A549 treated with Hydrocortisone at 1 μM for 4 hours (cell line): ENCODE data around the gene PTGES3L. TPM values are rescaled to one million over a fixed set of nuclear protein-coding genes. Genes with fewer than 3 reads are reported as not detected.

ENCODE experiments used
- total RNA-seq: library from RNA; stranded (reverse); fragments of 200-300 nt; extraction: Qiagen RNA extraction; gene quantifications from 5 replicates; pipeline ENCODE4 v1.2.3, GENCODE V29; 2022

The PTGES3L gene
- total RNA-seq: 0.95 to 1.4 TPM (median 1.1 TPM) in 5 replicates

DNA sequence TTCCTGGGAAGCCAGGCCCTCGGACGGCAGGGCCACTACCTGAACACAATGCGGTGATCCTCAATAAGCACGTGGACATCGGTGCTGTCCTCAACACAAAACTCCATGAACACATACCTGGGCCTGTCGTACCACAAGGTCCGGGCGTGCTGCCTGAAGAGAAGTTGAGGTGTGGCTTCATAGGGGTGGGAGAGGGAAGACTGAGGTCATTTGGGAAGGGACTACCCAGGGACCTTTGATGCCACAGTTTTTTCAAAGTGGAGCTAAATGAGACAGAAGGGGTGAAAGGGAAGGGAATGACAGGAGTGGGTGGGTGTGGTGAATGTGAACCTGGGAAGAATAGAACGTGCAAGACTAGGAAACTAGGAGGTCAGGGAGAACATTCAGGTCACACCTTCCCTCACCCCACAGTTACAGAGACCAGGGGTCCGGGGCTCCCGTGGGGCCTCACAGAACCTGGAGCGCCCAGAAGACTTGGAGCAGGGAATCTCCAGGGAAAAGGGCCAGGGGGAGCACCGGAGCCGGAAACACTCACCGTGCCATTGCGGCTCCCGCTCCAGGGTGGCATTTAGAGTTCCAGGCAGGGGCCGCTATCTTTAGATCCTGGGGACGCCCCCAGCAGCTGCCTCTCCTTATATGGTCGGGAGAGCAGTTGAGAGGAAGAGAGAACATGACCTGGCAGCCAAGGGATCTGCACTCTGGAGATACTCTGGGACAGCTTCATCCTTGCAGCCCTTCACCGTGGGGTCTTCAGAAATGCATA lies at the start of gene PTGES3L:
PTGES3L (minus strand) TSS at position 570 of the 763 bp plus-strand sequence; CDS start at position 543, 27 bp downstream.

DNA sequence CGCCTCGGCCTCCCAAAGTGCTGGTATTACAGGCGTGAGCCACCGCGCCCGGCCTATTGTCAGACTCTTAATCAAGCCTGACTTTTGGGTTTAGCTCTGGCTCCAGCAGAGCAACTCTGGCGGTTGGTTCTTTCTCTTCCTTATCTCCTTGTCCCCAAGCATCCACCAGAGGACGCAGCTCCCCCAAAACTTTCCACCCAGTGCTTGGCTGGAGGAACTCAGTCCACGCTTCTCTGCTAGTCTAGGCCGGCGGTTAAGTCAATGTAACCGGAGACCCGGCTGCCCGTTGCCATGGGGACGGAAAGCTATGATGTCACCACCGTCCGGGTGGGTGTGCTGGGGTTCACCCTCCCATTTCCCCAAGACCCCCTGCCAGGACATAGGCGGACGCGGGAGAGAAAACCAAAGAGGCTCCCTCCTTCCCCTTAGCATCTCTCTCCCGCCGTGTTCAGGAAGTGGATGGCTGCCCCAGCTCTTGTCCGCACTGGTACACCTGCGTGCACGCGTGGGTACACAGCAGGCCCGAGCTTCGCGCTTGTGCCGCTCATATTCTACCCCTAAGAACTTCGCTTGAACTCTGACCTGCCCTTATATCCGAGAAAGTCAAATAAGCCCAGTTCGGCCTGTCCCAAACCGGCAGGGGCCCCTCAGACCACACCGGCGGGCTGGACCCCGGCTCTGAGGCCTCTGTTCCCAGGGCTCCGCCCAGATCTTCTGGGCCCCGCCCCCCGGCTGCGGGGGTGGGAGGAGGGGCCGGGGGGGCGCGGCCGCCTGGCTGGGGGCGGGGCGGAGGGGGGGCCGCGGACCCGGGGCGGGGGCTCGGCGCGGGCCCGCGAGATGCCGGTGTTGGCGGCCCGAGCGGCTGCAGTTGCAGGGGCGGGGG lies 44.8 kb upstream of the PTGES3L start, which contains the start of gene RND2:
RND2 (plus strand) TSS at position 825 of the 883 bp plus-strand sequence. CDS start 117 bp downstream, outside the sequence.

DNA sequence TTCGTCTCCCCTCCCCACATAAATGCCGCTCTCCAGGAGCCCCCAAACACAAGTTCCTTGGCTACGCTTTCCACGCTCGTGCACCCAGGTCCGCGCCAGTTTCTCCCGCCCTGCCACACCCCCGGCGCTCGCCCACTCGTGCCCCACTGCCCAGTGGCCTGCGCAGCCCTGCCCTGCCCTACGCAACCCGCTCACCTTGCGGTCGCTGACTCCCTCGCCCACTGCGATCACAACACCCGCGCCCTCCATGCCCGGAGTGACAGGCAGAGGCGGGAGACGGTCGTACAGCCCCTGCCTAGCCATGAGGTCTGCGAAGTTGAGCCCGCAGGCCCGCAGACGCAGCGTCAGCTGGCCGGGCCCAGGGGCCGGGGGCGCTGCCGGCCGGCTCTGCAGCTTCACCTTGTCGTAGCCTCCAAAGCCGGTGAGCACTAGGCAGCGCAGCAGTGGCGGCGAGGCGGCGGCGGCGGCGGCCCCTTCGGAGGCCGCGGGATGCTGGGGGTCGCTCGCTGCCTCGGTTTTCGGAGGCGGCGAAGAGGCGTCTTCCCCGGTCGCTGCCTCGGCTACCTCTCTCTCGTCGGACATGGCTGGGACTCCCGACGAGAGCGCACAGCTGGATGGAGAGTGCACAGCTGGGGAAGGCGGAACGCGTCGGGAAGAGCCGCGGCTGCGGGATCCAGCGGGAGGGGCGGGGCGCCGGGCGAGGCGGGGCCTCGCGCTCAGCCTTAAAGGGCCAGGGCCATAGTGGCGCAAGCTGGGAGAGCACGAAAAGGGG lies 42.0 kb upstream of the PTGES3L start, which contains the start of gene VAT1:
VAT1 (minus strand) TSS at position 645 of the 772 bp plus-strand sequence; CDS start at position 582, 63 bp downstream.

DNA sequence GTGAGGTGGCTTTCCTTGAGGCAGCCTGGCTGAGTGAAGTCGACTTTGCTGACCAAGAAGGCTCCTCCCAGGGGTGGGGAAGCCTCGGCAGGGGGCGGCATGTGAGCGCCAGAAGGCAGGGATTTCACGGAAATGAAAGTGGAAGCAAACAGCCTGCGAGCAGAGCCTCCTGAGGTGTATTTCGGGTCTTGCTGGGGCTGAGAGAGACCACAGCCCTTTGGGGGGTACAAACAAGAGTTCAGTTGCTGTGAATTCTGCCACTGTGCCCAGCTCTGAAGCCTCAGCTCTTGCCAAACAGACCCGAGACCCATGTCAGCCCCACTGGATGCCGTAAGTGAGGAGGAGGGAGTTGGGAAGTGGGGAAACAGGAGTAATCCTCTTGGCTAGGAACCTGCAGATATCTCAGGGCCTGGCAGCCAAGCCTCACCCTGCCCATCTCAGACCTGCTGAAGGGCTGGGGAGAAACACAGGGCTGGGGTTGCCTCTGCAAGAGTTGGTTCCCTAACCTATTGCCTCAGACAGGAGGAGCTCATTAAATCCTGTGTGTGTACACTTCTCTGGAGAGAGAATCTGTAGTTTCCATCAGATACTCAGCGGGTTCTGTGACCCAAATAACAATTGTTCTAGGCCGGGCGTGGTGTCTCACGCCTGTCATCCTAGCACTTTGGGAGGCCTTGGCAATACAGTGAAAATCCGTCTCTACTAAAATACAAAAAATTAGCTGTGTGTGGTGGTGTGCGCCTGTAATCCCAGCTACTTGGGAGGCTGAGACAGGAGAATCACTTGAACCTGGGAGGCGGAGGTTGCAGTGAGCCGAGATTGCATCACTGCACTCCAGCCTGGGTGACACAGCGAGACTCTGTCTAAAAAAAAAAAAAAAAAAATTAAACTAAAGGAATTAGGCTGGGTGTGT lies 27.0 kb upstream of the PTGES3L start, which contains the start of gene IFI35:
IFI35 (plus strand) TSS at position 146 of the 913 bp plus-strand sequence; CDS start at position 310, 164 bp downstream.

DNA sequence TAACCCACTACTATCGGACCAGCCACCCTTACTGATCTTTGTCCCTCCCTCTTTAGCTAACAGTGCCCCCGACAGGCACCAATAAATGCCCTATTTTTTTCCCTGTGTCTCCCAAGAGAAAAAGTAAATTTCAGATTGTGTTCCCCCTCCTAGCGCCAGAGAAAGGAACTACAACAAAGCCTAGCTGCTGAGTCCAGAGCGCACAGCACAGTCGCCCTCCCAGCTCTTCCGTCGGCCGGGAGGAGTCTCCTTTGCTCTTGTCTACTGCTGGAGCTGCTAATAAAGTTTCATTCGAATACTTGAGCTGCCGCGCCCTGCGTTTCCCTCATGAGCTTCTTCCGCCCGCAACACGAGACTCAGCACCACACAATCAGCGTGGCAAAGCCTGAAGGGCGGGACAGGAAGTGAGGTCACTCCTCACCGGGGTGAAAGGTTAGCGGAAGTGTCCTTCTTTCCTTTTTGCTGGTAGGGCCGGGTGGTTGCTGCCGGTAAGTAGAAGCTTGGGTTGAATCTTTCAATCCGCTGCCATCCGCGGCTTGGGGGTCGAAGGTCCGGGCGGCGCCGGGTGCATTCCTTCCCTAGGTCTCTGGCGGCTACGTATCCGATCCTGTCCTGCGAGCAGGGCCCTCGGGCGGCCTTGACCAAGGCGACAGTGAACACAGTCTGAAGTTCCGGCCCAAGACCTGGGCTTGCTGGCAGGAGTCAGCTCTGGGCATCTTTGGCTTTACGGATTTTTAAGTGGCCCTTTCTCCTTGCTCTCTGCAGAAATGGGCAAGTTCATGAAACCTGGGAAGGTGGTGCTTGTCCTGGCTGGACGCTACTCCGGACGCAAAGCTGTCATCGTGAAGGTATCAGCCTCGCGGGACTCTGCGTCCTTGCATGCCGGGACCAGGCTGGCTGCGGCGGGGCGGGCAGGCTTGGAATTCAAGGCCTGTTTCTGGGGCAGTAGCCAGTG lies 18.4 kb upstream of the PTGES3L start, which contains the start of gene RPL27:
RPL27 (plus strand) TSS at position 436 of the 955 bp plus-strand sequence; CDS start at position 768, 332 bp downstream.

DNA sequence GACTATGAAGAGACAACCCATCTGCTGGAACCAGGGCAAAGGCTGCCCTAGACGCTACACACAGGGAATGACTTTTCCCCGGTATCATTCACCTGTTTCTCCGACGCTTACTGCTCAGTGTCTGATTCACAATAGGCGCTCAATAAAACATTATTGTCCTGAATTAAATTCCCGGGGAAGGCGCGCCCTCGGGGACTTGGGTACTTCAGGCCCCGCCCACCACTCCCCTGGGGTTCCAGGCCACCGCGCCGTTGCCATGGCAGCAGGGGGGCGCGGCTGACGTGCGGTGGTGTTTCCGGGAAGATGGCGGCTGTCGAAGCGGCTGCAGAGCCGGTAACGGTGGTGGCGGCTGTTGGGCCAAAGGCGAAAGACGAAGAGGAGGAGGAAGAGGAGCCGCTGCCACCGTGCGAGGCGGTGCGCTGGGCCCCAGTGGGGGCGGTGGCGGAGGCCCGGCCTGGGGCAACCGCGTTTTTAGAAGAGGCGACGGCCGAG lies 440 bp upstream of the PTGES3L start, which contains the start of gene RUNDC1:
RUNDC1 (plus strand) TSS at position 292 of the 492 bp plus-strand sequence; CDS start at position 304, 12 bp downstream.

DNA sequence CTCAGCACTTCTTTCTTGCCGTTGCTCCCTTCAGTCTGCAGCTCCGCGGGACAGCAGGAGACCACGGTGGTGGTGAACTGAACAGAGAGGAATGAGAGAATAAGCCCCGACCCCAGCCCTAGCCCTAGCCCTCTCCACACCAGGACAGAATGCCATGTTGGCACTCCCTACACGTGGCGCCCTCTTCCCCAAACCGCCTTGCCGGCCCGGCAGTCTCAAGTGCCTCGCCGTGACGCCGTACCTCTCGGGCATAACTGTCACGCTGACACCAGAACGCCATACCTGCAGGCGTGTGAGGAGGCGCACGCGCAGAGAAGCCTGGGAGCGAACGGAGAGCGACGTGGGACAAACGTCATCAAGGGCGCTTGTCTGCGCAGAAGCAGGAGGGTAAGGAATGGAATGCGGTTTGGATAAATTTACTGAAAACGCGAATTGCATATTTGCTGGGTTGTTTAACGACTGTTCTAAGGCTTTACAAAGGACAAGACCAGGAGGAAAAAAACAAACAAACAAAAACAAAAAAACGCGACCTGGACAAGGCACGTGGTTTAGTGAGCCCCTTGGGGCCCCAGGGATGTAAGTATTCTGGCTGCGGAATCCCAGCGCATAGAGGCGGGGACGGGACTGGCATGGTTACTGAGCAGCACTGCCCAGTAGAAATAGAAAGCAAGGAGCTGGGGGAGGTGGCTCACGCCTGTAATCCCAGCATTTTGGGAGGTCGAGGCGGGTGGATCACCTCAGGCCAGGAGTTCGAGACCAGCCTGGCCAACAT lies 15.5 kb downstream of the PTGES3L start, which contains the start of gene AARSD1:
AARSD1 (minus strand) TSS at position 294 of the 772 bp plus-strand sequence; CDS start at position 280, 14 bp downstream.

Other genes starting within 250 kb of the PTGES3L start
- gene EZH1, start 235.0 kb downstream of the PTGES3L start, total RNA-seq: 8.2 to 12.3 TPM (median 11.9 TPM) in 5 replicates
- 0.75 to 1.2 TPM (median 1.0 TPM) in 5 replicates for gene RAMP2, start 218.9 kb downstream of the PTGES3L start, total RNA-seq
- 121 to 127 TPM (median 125 TPM) in 5 replicates for gene VPS25, start 206.6 kb downstream of the PTGES3L start, total RNA-seq
- 1.0 to 1.7 TPM (median 1.2 TPM) in 5 replicates for gene WNK4, start 199.5 kb downstream of the PTGES3L start, total RNA-seq
- 106 to 148 TPM (median 136 TPM) in 5 replicates for gene COA3, start 181.4 kb downstream of the PTGES3L start, total RNA-seq
- 0.09 to 0.17 TPM (median 0.13 TPM) in 3 of 5 replicates, not detected in the others for gene CNTD1, start 181.2 kb downstream of the PTGES3L start, total RNA-seq
- 72.3 to 106 TPM (median 77.4 TPM) in 5 replicates for gene BECN1, start 155.8 kb downstream of the PTGES3L start, total RNA-seq
- gene PSME3, start 146.7 kb downstream of the PTGES3L start, total RNA-seq: 222 to 326 TPM (median 227 TPM) in 5 replicates
- gene AOC2, start 135.5 kb downstream of the PTGES3L start, total RNA-seq: 1.6 to 2.4 TPM (median 2.0 TPM) in 5 replicates
- 1.1 to 2.1 TPM (median 1.4 TPM) in 5 replicates for gene AOC3, start 128.9 kb downstream of the PTGES3L start, total RNA-seq
- 0.14 TPM in 1 of 5 replicates, not detected in the others for gene G6PC1, start 79.3 kb downstream of the PTGES3L start, total RNA-seq
- gene AARSD1, start 15.6 kb downstream of the PTGES3L start, total RNA-seq: 52.7 to 63.5 TPM (median 56.9 TPM) in 5 replicates
- 19.7 to 22.3 TPM (median 21.1 TPM) in 5 replicates for gene RUNDC1, start 485 bp upstream of the PTGES3L start, total RNA-seq
- gene RPL27, start 18.3 kb upstream of the PTGES3L start, total RNA-seq: 2,950 to 3,217 TPM (median 3,086 TPM) in 5 replicates
- 15.8 to 21.1 TPM (median 18.4 TPM) in 5 replicates for gene IFI35, start 26.7 kb upstream of the PTGES3L start, total RNA-seq
- gene VAT1, start 42.3 kb upstream of the PTGES3L start, total RNA-seq: 230 to 245 TPM (median 244 TPM) in 5 replicates
- gene RND2, start 45.2 kb upstream of the PTGES3L start, total RNA-seq: 0.07 to 0.22 TPM (median 0.15 TPM) in 5 replicates
- gene BRCA1, start 145.3 kb upstream of the PTGES3L start, total RNA-seq: 22.1 to 36.5 TPM (median 24.7 TPM) in 5 replicates
- gene NBR1, start 191.1 kb upstream of the PTGES3L start, total RNA-seq: 30.9 to 51.4 TPM (median 39.8 TPM) in 5 replicates
- 0.76 to 1.5 TPM (median 1.1 TPM) in 5 replicates for gene TMEM106A, start 231.8 kb upstream of the PTGES3L start, total RNA-seq
- 0.12 TPM in 1 of 5 replicates, not detected in the others for gene CCDC200, start 248.5 kb upstream of the PTGES3L start, total RNA-seq